Amniotic epithelial cell (primary cell): ENCODE data around the gene NUP85.
"Not testable (repeated sequence)": the region's sequence is repeated elsewhere in the genome, so short reads cannot be mapped to it uniquely, and the experiment has no call there.

Experiments used
- DNase-seq: peaks from one replicate; pipeline ENCODE4 v3.0.0-alpha.2; 2010; ENCODE audit warnings: low read depth

The NUP85 gene

DNA sequence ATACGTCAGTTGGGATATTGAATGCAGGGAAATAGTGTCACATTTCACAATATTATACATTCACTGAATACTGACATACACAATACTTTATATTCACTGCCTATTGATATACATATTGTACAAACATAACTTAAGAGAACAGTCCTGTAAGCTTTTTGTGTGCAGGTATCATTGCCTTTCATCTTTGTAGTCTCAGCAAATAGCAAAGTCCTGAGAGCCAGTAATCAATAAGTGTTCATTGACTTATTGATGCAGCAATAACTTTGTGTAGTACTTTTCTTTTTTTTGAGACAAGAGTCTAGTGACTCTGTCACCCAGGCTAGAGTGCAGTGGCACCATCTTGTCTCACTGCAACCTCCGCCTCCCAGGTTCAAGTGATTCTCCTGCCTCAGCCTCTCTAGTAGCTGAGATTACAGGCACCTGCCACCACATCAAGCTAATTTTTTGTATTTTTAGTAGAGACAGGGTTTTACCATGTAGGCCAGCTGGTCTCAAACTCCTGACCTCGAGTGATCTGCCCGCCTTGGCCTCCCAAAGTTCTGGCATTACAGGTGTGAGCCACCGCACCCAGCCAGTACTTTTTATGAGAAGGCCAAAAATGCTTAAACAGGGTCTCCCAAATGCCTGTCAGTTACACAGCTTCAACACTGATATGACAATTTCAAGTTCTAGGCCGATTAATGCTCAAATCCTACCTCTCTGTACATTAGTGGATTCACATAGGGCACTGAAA, 5.4 kb upstream of the NUP85 start:
- DNase-seq, result no peak

- DNase-seq, result no peak
Measured at GRCh38 chr17:75205793-75206163, 299 bp downstream of the NUP85 start.

DNA sequence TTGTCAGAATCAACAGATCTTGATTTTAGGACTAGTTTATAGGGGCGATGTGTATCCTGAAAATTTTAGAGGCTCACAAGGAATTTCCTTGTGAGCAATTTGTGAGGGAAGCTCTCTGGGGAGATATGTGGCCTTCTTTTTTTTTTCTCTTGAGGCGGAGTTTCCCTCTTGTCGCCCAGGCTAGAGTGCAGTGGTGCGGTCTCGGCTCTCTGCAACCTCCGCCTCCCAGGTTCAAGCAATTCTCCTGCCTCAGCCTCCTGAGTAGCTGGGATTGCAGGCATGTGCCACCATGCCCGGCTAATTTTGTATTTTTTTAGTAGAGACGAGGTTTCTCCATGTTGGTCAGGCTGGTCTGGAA, 1.6 kb downstream of the NUP85 start:
- not testable (repeated sequence) for DNase-seq

DNA sequence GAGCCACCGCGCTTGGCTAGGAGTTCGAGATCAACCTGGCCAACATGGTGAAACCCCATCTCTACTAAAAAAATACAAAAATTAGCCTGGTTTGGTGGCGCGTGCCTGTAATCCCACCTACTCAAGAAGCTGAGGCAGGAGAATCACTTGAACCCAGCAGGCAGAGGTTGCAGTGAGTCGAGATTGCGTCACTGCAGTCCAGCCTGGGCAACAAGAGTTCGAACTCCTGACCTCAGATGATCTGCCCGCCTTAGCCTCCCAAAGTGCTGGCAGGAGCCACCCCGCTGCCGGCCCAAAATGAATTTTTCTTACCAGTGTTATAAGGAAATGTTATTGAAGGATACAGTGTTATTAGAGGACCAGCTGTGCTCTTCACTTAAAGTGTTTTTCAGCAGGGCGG, 2.3 kb downstream of the NUP85 start:
- no peak for DNase-seq

GRCh38 chr17:75208161-75208560, 2.7 kb downstream of the NUP85 start:
- DNase-seq, result no peak

- DNase-seq, result no peak
Measured at GRCh38 chr17:75209061-75209460, 3.6 kb downstream of the NUP85 start.

GRCh38 chr17:75218131-75218530, 12.7 kb downstream of the NUP85 start:
- DNase-seq, result no peak

- no peak for DNase-seq
Measured at GRCh38 chr17:75219815-75220214, 14.3 kb downstream of the NUP85 start.

DNA sequence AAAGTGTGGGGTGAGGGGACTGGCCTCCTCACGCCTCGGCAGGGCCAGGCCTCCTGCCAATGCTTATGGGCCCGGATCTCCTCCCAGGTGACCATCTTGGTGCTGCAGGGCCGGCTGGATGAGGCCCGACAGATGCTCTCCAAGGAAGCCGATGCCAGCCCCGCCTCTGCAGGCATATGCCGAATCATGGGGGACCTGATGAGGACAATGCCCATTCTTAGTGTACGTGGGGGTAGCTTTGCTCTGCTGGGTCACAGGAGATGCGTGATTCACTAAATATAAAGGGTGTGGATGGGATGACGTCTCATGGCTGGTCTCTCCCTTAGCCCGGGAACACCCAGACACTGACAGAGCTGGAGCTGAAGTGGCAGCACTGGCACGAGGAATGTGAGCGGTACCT, 19.5 kb downstream of the NUP85 start:
- DNase-seq, result no peak

- no peak for DNase-seq
Measured at GRCh38 chr17:75227729-75228128, 22.2 kb downstream of the NUP85 start.

DNA sequence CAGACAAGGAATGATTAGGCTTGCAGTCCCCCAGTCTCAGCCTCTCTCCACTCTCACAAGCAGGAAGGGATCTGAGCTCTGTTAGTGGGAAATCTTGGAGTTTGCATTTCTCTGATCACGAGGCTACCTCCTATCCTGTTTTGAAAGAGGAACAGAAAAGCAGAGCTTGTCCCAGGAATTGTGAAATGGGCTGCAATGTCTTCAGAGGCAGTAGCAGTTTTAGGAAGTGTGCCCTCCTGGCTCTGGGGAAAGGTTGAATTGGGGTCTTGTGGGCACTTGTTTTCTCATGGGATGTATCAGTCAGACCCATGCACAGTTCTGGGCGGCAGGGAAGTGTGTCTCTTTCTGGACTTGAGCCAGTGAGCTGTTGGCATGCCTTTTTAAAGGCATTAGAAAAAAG, 22.8 kb downstream of the NUP85 start:
- no peak for DNase-seq

- no peak for DNase-seq
Measured at GRCh38 chr17:75228847-75229246, 23.4 kb downstream of the NUP85 start.

- DNase-seq, result no peak
Measured at GRCh38 chr17:75231071-75231470, 25.6 kb downstream of the NUP85 start.

DNA sequence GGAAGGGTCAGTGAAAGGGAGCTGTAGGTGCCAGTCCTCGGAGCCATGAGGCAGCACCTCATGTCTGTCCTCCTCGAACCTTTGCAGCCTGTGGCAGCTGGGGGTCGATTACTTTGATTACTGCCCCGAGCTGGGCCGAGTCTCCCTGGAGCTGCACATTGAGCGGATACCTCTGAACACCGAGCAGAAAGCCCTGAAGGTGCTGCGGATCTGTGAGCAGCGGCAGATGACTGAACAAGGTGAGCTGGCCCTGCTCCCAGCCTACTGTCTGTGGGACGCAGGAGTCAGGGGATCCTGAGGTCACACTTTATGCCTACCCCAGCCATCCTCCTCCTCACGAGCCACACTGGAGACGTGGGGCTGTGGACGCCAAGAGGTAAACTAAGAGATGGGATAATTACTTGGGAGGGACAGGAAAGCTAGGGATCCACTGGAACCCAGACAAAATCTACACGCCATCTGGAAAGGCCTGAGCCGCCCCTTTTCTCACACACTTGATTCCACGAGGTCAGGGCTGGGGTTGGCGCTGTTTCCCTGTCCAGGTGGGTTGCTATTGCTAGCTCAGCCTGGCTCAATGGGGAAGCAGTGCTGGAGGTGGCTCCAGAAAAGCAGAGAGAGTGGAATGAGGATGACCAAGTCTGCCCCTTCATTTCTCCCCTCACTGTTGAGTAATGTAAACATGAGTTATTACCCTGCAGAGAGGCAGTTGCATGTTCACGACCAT, 26.4 kb downstream of the NUP85 start:
- DNase-seq, result no peak

DNA sequence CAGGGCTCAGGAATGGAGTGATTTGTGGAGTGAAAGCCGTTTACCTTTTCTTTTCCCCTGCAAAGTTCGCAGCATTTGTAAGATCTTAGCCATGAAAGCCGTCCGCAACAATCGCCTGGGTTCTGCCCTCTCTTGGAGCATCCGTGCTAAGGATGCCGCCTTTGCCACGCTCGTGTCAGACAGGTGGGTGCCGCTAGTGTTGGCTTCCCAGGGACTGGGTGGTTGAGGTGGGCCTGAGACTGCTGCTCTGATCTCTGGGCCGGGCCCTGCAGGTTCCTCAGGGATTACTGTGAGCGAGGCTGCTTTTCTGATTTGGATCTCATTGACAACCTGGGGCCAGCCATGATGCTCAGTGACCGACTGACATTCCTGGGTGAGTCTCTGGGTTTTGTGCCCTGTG, 27.3 kb downstream of the NUP85 start:
- no peak for DNase-seq

DNA sequence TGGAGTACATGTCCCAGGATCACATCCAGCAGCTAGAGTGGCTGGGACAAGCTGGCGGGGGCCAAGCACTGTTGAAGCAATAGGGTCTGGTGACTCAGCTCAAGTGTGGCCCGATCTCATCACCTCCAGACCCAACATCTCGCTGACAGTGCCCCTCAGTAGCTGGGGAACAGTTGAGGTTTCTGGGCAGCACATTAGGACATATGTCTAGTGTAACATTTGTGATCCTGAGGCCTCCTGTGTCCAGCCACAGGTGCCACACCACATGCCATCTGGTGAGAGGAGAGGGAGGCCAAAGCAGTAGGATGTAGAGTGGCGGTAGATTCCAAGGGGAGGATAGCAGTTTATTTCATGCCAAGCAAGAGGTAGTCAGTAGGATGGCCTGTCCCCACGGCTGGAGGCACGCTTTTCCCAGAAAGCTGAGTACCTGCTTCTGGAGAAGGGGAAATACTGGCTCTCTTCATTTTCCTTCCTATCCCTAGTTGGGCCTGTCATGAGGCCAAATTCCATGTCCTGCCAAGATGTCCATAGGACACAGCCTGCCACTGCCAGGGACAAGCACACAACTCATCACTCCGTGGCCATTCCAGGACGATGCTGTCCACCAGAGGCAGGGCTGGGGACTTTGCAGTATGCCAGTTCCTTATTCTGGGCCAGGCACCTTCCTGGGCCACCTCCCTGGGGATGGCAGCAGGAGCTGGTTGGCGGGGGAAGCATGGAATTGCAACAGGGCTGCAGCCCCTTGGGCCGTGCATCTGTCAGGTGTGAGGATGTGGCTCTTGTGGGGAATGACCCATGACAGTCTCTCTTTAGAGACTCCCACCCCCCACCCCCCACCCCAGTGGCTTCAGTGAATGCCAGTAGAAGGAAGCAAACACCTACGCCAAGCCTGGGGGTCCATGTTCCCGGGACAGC, 31.9 kb downstream of the NUP85 start:
- DNase-seq, result no peak

DNA sequence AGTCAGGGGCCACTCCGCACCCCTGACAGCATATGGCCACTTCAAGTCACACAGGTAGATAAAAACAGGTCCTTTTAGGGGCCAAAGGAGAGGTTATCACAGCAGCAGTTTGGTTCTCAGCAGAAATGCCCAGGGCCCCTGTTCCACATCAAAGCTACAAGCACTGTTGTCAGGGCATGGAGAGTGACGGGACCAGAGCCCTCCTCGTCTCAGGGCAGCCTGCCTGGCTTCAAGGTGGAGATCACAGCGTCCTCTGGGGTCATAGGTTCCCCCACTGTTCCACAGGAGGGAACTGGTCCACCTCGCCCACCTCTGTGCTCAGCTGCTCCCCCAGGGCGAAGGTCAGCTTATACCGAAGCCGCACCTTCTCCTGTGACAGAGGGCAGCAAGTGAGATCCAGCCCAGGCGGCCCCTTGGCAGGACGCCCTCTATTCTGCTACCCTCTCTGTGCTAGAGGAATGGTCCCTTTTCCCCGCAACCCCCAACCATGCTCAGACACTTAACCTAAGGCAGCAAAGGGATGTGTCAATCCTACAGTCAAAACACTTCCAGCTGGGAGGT, 32.6 kb downstream of the NUP85 start:
- no peak for DNase-seq

- peak; percentile 68 for DNase-seq
Measured at GRCh38 chr17:75238684-75239191, 33.3 kb downstream of the NUP85 start.

- no peak for DNase-seq
Measured at GRCh38 chr17:75239214-75239613, 33.7 kb downstream of the NUP85 start.

DNA sequence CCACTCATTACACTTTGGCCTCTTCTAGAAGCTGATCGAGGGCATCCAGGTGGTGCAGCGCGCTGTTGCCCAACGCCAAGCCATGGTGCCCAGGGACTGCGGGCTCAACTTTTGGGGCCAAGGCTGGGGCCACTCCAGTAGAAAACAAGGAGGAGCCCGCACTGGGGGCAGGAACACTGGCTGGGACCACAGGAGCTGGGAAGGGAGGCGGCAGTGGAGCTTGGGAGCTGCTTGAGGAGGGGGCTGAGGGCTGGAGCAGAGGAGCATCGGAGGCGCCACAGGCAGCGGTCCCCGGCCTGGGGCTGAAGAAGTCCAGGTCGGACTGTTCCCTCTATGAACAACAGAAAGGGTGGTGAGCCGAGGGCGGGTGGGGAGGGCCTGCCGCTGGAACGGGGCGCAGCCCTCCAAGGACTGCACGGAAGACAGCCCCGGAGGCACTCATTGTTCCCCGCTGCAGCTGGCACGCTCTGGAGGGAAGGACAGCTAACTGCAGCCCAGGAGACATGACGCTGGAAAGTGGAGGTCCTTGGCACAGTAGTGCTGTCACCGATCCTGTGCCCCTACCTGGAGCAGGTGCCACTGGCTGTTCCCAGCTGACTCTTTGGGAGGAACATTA, 34.4 kb downstream of the NUP85 start:
- no peak for DNase-seq

- peak; percentile 29 for DNase-seq
Measured at GRCh38 chr17:75240394-75241142, 35.1 kb downstream of the NUP85 start.
